Measurements from ENCODE around the gene TOP2A. TPM values are rescaled to one million over a fixed set of nuclear protein-coding genes. Genes with fewer than 3 reads are reported as not detected.
A peak's percentile ranks its signal among the peaks of the same experiment; 100 is the strongest.

TOP2A gene
- total and polyA plus RNA-seq, 3 donors from 2014 or later = 65.0 to 94.9 (median 75.3) TPM

GRCh38 chr17:40345161-40345993 lies 72.3 kb downstream of the TOP2A start:
- intact Hi-C loops (cut with DNase I; ENCODE audit: low total_unique reads) = no loop called here
- Histone ChIP-seq H3K27me3 (no peaks in the 10 kb centered on the region), H3K27ac (peak overlapping the region; percentile 83 to 97), H3K4me1 (peaks cover 77% of the 10 kb centered on the region), H3K9me3 (no peaks in the 10 kb centered on the region), H3K4me3 (peak overlapping the region; percentile 44 to 74), H3K36me3 (ENCODE audit: low read depth, missing control alignments) (no peaks in the 10 kb centered on the region)
- TF ChIP-seq POLR2A (IDR thresholded peaks at IDR 0.05) (no peak), CTCF (IDR thresholded peaks at IDR 0.05) (no peak)
- 0 to 1% methylated on average over 6 to 44 of the region's 45 CpGs for WGBS, 2 donors
- peak; percentile 66 for DNase-seq

- H3K9me3 ChIP-seq = no peaks in the 10 kb centered on the region
- intact Hi-C loops (cut with DNase I; ENCODE audit: low total_unique reads) = no loop called here
- peak overlapping the region; percentile 83 to 97 for H3K27ac ChIP-seq
- 35 to 51% methylated on average over 4 to 7 of the region's 7 CpGs for WGBS, 2 donors
- H3K27me3 ChIP-seq = no peaks in the 10 kb centered on the region
- TF ChIP-seq CTCF (IDR thresholded peaks at IDR 0.05) = no peak
- TF ChIP-seq POLR2A (IDR thresholded peaks at IDR 0.05) = no peak
- peaks cover 79% of the 10 kb centered on the region for H3K4me1 ChIP-seq
- no peak for DNase-seq
- H3K36me3 ChIP-seq (ENCODE audit: low read depth, missing control alignments) = no peaks in the 10 kb centered on the region
- H3K4me3 ChIP-seq = peak overlapping the region; percentile 44 to 74
Measured at GRCh38 chr17:40344421-40345160, 73.1 kb downstream of the TOP2A start.

GRCh38 chr17:40343219-40344119 lies 74.2 kb downstream of the TOP2A start:
- Histone ChIP-seq H3K4me1 (peaks cover 80% of the 10 kb centered on the region), H3K27ac (peak overlapping the region; percentile 83 to 97), H3K36me3 (ENCODE audit: low read depth, missing control alignments) (no peaks in the 10 kb centered on the region), H3K9me3 (no peaks in the 10 kb centered on the region), H3K4me3 (peak overlapping the region; percentile 74 to 83), H3K27me3 (no peaks in the 10 kb centered on the region)
- intact Hi-C loops (cut with DNase I; ENCODE audit: low total_unique reads) = no loop called here
- WGBS, 2 donors = 23 to 34% methylated on average over 10 to 15 of the region's 15 CpGs
- no peak for TF ChIP-seq CTCF (IDR thresholded peaks at IDR 0.05)
- TF ChIP-seq POLR2A (IDR thresholded peaks at IDR 0.05) = no peak
- no peak for DNase-seq

- Histone ChIP-seq H3K36me3 (ENCODE audit: low read depth, missing control alignments) (no peaks in the 10 kb centered on the region), H3K4me1 (peaks cover 80% of the 10 kb centered on the region), H3K27ac (peak overlapping the region; percentile 83 to 97), H3K9me3 (no peaks in the 10 kb centered on the region), H3K27me3 (no peaks in the 10 kb centered on the region), H3K4me3 (peak overlapping the region; percentile 74 to 83)
- no peak for TF ChIP-seq CTCF (IDR thresholded peaks at IDR 0.05)
- TF ChIP-seq POLR2A (IDR thresholded peaks at IDR 0.05) = no peak
- WGBS, 2 donors = 3 to 4% methylated on average over 11 to 38 of the region's 38 CpGs
- intact Hi-C loops (cut with DNase I; ENCODE audit: low total_unique reads) = no loop called here
- DNase-seq = no peak
Measured at GRCh38 chr17:40342504-40343218, 75.0 kb downstream of the TOP2A start.

All from testis (tissue), 3 donors.